Inferior parietal cortex (tissue), 1 donor: Measurements from ENCODE around the gene SMIM13.

Experiments
- DNase-seq: peaks from one replicate; pipeline ENCODE4 v3.0.0-alpha.2; 2016; ENCODE audit errors: extremely low spot score

Gene SMIM13

DNA sequence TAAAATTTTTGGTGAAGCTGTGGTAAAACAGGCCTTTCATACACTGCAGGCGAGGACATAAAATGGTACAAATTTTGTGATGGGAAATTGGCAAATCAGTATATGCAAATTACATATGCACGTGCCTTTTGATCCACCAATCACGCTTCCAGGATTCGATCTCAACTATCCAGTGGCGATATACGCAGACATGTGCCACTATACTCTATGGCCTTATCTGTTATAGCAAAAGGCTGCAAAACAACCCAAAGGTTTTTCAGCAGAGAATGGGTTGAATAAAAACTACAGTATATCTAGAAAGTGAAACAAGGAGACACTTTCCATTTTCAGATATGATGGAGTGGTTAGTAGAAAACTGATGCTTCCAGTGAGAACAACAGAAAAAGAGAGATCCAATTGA lies 59.8 kb downstream of the SMIM13 start:
- no peak for DNase-seq

DNA sequence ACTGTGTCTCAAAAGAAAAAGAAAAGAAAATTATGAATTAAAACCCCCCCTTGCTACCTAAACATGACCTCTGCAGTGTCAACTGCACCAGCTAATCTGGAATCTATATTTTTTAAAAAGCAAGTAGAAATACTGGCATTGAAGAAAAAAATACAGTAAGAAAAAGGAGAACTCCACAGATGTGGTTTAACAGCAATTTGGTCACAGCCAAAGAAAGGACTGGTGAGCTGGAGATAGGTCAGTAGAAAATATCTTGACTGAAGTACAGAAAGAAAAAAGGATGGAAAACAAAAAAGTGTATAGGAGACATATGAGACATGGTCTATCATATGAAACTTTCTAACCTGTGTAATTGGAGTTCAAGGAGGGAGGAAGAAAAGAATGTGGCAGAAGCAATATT lies 62.0 kb downstream of the SMIM13 start:
- DNase-seq = no peak

DNA sequence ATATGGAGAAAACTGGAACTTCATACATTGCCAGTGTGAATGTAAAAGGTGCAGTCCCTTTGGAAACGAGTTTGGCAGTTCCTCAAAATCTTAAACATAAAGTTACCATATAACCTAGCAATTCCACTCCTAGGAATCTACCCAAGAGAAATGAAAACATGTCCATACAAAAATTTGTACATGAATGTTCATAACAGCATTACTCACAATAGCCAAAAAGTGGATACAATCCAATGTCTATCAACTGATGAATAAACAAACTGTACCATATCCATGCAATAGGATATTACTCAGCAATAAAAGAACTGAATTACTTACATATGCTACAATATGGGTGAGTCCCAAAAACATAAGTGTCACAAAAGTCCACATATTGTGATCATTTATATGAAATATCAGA lies 66.6 kb downstream of the SMIM13 start:
- DNase-seq = no peak

DNA sequence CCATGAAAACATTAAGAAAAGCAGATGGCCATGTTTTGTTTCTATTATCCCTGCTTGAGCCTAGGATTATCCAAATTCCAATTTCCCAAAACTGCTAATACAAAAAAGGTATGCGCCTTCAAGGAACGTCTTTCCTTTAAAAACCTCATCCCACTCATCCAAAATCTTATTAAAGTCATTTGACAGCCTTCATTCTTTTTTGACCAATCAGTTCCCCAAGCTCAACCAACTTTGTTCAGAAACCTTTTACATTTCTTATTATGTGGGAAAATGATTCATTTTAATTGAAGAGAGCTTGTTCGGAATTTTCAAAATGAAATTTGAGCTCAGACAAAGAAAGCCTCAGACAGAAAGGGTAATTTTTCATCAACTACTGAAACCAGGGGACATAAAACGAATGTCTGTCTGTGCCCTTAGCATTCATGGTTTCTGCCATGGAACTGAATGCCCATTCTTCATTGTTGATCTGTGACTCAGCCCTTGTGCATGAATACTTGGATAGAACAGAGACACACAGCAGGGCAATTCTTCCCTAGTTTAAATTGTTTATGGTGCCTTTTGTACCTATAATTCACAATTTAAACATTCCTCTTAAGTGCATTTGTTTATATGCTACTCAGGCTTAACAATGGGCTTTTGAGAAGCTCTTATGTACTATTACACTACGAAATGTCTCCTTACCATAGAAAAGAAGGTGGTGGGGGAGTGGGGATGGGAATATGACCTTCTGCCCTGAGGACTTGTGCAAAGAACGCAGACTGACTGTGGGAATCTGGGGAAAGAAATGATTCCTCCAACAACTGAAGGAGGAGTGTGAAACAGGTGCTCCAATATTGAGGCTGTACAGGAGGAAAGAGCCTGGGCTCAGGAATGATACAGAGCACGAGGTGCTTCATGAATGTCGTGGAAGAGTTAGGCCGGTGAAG lies 67.7 kb downstream of the SMIM13 start:
- peak; percentile 70 for DNase-seq

DNA sequence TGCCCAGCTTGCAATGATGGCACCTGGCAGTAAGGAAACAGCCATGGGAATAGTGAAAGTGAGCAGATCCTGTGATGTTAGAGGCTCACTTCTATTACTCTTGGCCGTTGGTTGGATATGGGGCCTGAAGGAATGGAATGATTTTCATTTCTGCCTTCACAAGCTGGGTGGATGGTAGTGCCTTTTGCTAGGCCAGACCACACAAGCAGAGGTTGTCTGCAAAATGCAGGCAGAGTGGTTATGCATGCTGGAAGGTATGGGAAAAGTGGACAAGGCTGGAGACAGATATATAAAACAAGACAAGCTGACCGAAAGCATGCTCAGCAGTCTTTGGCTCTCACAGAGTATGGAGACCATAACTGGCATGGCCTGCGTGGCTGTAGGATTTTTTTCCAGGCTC lies 68.6 kb downstream of the SMIM13 start:
- no peak for DNase-seq

DNA sequence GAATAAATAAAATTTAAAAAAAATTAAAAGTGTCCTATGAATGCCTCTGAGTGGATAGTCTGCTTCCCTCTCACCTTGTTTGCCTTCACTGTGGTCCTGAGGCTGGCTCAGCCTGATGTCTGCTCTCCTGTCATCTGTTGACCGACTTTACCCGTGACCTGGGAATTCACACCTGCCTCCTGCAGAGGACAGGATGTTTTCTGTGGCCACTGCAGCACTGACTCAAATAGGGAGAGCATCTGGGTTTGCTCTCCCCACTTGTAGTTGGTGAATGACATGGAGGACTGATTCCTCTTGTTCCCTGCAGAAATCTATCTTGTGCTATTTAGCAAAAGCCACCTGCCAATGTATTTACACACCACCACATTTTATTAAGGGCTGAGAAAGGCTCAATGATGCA lies 70.3 kb downstream of the SMIM13 start:
- no peak for DNase-seq

DNA sequence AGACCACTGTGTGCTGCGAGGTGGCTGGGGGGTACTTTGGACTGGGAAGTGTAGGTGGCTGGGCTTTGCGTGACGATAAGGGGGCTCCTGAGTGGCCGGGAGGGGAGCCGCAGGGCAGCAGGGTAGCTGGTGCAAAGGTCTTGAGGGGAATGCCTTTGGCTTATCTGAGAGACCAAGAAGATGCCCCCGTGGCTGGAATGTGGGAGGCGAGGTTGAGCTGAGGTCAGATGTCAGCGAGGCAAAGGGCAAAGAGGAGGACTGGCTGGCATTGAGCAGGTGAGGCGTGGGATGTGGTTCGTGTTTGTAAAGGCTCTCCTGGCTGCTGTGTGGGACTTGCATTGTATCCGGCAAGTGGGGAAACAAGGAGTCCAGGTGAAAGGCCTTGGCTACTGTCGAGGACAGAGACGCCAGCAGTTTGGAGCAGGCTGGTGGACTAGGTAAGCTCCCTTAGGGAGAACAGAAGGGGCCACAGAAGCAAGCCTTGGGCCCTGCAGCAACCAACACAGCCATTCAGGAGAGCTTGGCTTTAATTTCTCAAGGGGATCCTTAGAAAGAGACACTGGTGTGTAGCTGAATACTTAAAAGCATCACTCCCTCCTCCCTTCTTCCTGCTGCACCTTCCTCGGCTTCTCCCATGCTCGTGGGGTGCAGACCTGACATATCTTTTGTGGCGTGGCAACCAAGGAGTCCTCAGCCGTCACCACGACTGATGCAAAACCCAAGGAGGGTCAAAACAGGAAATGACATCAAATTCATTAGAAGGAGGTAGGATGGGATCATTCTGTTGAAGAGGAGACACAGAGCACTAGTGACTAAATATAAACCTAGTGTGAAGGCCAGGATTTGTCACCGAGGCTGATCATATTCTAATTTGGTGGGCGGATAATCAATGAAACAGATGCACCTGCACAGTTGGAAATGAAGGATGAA lies 71.3 kb downstream of the SMIM13 start:
- no peak for DNase-seq

DNA sequence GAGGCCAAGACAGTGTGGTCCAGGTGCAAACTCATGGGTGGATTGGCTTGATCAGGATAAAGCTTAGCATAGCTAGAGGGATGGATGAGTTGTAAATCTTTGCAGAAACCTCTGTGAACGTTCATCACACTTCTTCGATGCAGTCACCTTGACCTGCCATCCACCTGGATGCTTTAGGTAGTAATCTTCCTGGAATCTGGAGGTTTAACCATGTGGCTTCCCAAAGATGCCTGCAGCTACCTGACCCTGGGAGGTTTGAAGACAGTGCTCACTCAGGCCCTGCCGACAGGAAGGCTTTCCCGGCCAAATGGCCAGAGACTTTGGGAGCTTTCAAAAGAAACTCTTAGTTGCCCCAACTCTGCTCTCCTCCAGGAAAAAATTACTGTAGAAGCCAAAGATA lies 73.3 kb downstream of the SMIM13 start:
- no peak for DNase-seq

DNA sequence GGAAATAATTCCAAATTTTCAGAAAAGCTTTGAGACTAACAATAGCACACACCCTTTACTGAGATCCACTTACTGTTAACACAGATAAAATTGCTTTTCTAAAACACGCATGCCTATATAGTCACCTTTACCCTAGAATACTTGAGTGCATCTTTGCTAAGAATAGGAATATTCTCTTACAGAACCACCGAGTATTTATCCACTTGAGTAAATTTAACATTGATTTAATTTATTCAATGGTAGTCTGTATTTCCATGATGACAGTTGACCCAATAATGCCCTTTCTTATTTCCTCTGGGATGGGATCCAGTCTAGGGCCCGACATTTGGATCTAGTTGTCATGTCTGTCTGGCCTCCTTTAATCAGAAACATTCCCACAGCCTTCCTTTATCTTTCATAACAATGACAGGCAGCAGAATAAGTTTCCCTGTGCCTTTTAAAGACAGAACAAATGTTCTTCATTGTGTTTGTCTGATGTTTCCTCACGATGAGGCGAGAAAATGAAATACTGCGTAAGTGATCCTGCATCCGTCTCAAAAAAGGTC lies 74.5 kb downstream of the SMIM13 start:
- no peak for DNase-seq

DNA sequence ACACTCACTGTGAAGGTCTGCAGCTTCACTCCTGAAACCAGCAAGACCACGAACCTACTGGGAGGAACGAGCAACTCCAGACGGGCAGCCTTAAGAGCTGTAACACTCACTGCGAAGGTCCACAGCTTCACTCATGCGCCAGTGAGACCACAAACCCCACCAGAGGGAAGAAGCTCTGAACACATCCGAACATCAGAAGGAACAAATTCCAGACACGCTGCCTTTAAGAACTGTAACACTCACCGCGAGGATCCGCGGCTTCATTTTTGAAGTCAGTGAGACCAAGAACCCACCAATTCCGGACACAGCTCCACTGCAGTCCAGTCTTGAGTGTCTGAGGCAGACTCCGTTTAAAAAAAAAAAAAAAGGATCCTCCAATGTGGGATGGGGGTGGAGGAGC lies 78.3 kb downstream of the SMIM13 start:
- DNase-seq = no peak

DNA sequence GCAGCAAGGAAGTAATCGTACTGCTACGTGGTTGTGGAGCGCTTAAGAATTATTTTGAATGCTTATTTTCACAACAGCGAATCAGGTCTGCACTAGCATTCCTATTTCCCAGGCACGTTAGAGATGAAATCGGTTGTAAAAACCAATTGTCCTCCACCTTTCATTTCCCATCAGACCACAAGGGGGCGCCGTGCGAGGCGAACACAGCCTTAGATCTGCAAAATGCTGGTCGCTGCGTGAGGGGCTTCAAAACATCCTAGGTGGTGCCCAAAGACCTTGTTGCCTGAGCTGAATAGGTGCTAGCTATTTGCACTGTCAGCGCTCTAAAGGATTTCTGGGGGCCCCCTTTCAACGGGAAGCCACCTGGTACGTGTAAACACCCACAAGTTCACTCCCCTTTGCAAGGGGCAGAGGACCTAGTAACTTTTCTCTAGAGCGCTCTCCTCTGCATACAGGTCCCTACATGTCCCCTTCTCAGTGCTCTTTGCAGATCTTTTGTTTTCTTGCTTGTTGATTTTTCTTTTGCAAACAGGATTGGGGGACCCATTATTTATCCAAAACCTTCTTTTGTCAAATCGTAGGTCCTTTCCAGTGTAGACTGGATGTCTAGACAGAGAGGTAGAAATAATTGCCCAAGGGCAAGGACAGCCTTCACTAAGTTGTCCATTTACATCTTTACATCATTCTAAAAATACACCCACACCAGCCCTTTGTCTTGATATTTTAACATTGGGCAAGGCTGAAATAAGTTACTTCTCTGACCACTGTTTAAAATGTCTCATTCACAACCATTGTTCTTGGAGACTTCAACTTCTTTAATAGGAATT lies 79.1 kb downstream of the SMIM13 start:
- peak; percentile 78 for DNase-seq

DNA sequence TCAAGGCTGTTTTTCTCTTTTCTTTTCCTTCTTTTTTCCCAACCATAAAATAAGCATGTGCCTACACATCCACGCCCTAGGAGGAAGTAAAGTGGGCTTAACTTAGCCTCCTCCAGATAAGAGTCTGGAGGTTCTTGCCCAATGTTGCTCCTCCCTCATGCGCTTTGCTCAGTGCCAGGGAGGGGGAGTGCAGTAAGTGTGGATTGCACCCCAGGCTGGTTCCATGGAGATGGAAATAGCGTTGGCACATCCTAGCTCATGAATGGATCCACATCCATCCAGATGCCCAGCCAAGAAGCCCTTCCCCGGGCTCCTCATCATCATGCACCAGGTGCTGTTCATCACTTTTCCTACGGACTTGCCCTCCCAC lies 80.6 kb downstream of the SMIM13 start:
- DNase-seq = no peak

DNA sequence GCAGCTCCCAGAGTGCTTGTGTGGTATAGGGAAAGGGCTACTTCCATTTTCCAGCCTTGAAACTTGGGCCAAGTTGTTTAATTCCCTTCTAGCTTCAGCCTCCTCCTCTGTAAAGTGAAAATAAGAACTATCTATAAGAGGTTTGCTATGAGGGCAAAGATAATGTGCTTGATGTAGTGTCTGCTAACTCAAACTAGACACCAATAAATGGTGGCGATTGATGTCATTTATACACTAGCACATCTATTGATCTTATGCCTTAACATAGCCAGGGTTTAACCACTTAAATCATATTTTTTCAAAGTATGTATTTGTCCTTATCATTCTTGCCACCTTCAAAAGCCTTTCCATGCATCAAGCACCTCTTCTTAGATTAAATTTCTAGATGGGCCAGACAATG lies 83.6 kb downstream of the SMIM13 start:
- no peak for DNase-seq

DNA sequence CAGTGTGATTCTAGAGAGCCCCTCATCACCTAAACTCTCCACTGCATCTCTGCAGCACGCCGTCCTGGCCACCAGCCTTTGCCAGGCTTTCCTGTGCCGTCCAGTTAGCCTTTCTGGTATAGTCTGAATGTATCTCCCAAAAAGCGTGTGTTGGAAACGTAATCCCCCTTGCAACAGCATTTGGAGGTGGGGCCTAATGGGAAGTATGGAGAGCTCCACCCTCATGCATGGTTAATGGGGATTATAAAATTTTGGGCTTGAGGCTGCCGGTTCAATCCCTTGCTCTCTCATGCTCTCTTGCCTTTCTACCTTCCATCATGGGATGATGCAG lies 85.4 kb downstream of the SMIM13 start:
- DNase-seq = no peak

DNA sequence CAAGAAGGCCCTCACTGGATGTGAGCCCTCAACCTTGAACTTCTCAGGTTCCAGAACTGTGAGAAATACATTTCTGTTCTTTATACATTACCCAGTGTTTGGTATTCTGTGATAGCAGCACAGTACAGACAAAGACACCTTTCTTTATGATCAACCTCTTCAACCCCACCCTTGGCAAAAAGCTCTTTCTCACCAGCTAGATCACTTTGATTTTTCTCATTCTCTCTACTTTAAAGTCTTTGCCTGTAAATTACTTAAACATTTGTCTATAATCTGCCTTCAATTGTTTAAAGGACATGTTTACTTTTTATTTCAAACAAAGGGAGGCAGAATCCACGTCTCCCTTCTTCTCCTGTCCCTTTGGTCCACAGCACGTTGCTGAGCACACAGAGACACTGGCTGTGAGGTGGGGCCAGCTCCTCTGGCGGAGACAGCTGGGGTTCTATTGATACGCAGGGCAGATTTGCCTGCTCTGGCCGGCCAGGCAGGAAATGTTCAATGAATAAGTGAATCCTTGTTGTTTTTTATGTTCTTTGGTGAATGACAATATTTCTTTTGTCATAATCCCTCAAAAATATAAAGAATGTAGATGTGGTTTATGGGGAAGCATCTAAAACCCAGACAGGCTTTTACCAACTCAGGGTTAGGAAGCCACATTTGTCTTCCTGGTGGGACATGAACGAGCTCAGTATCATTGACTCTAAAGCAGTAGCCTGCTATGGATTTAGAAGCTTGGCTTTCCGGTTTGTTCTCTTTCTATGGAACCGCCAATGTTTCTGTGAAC lies 86.0 kb downstream of the SMIM13 start:
- no peak for DNase-seq

DNA sequence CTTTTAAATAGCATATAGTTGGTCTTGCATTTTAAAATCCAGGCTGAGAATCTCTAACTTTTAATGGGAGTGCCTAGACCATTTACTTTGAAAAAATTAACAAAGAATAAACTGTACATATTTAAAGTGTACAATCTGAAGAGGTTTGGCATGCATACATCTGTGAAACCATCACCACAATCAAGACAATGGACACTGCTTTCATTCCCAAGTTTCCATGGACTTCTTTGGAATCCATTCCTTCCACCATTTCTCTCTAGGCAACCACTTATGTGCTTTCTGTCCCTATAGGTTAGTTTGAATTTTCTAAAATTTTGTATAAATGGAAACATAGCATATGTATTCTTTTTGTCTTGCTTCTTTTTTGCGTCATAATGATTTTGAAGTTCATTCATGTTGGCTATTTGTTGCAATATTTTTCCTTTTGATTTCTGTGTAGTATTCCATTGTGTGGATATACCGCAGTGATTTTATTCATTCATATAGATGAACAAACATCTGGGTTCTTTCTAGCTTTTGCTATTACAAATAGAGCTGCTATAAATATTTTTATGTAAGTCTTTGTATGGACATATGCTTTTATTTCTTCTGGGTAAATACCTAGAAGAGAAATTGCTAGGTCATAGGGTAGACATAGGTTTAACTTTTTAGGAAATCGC lies 88.0 kb downstream of the SMIM13 start:
- no peak for DNase-seq

DNA sequence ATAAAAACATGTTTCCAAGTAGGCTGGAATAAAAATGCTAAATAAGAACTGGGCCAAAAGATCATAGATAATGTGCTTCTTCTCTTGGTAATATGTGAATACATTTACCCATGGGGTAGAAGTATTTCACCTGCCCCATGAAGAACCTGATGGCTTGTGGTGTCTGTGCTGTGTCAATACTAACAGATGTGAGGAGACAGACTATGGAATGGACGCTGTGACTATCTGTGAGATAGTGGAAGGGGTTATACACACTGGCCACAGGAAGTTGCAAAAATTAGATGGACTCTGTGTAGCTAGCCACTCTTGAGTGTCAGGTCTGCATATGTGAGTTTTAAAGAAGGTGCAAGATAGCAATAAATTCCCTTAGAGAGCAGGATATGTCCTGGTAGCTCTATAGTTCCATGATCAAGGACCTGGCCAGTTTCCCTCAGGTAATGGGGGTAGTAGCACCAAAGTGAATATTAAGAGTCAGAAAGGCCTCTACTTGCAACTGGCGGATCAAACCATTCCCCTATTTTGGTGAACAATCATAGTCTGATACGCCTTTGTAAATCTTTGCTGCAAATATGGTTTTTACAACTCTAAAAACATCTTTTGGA lies 90.2 kb downstream of the SMIM13 start:
- no peak for DNase-seq

DNA sequence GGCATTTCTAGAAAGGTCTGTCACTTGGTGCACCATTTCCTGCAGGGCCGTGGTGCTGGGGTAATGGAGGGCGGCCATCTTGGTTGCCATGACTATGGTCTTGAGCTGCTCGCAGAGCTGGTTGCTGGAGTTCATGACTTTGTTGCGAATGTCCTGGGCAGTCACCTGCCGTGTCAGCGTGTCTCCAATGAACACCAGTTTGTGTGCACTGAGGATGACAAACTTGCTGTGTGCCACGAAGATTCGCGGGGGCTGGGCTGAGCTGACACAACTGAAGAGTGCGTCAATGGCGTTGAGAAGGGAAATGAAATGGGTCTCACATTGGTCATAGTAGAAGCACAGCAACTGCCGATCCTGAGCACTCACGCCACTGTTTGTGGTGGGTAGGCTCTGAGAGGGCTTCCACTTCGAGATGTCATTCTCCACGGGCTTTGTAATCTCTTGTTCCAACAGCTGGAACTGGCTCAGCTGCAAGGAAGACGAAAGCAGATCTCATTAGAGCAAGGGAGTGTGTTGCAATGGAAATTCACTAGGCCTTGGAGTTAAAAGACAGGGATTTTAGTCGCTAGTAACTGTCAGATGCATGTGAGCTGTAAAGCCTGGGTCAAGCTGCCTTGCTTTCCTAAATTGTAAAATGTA lies 91.7 kb downstream of the SMIM13 start:
- no peak for DNase-seq

DNA sequence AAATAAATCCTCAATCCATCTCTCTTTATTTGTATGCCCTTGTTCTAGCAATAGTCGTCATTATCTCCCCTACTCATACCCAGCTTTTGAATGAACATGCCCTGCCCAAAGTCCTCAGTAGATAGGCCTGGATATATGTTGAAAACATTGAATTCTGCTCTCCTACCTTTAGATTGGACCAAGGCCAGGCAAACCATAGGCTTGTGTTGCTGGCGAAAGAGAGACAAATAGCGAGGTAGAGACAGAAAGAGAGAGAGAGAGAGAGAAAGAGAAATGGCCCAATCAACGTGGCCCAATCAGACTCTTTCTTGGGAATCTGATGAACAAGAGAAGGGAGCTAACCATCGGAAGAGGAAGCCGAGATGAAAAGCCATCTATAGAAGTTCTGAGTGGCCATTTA lies 93.7 kb downstream of the SMIM13 start:
- DNase-seq = no peak
